Kidney epithelial cell (primary cell): ENCODE data around the gene INTS13. TPM values are rescaled to one million over a fixed set of nuclear protein-coding genes. Genes with fewer than 3 reads are reported as not detected.
"Not testable (repeated sequence)": the region's sequence is repeated elsewhere in the genome, so short reads cannot be mapped to it uniquely, and the experiment has no call there.

Experiments
- DNase-seq: peaks from one replicate; pipeline ENCODE4 v3.0.0-alpha.2; 2010; ENCODE audit warnings: low read depth
- H3K27me3 ChIP-seq: 2 replicates; pipeline ENCODE4 v1.6.0; 2011; ENCODE audit warnings: low read length; ENCODE audit not compliant: control insufficient read depth, insufficient read depth
- H3K36me3 ChIP-seq: 2 replicates; pipeline ENCODE4 v1.5.1; 2011; ENCODE audit warnings: low read length; ENCODE audit not compliant: control insufficient read depth, insufficient read depth
- H3K4me3 ChIP-seq: 2 replicates; pipeline ENCODE4 v1.5.1; 2011; ENCODE audit warnings: low read depth, mild to moderate bottlenecking, control low read depth, low read length
- CTCF ChIP-seq: IDR thresholded peaks from 2 replicates; pipeline ENCODE4 v1.5.1; 2011; ENCODE audit warnings: mild to moderate bottlenecking, moderate library complexity, low read length, control low read depth, inconsistent platforms; ENCODE audit not compliant: insufficient read depth, poor library complexity, severe bottlenecking
- total RNA-seq: library from RNA; depleted of rRNA; stranded (reverse); fragments of >200 nt; gene quantifications from 2 replicates; pipeline ENCODE4 v1.2.3, GENCODE V29; 2015

Gene INTS13
- total RNA-seq, 1 donor from 2014 or later = 27.3 TPM

DNA sequence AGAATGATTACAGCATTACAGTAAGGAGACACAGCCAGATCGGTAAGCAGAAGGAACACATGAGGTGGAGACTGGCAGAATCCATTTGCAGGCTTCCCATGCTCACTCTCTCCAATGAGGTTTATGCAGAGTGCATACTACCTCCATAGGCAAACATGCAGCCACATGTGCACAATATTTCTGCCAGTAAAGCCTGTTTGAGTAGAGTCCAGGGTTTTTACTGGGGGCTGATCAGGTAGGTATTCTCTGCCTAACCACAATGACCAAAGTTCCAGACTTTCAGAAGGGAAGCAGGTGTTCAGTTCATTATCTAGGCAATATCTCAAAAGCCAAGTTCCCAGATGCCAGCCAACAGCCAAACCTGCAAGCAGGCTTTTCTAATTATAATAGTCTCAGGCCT is 31.1 kb downstream of the INTS13 start:
- no peak for TF ChIP-seq CTCF
- Histone ChIP-seq H3K27me3 (no peaks in the 10 kb centered on the region), H3K36me3 (no peaks in the 10 kb centered on the region), H3K4me3 (no peak overlapping the region)
- no peak for DNase-seq

GRCh38 chr12:26906024-26906423 is 31.8 kb downstream of the INTS13 start:
- H3K36me3 ChIP-seq = no peaks in the 10 kb centered on the region

DNA sequence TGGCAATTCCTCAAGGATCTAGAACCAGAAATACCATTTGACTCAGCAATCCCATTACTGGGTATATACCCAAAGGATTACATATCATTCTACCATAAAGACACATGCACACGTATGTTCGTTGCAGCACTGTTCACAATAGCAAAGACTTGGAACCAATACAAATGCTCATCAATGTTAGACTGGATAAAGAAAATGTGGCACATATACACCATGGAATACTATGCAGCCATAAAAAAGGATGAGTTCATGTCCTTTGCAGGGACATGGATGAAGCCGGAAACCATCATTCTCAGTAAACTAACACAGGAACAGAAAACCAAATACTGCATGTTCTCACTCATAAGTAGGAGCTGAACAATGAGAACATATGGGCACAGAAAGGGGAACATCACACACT is 34.4 kb downstream of the INTS13 start:
- H3K36me3 ChIP-seq, DNase-seq, H3K4me3 ChIP-seq, H3K27me3 ChIP-seq: not testable (repeated sequence)

More at GRCh38 chr12:26906024-26906423, 31.8 kb downstream of the INTS13 start:
- H3K4me3 ChIP-seq = no peak overlapping the region
- no peak for DNase-seq
- no peak for TF ChIP-seq CTCF
- no peaks in the 10 kb centered on the region for H3K27me3 ChIP-seq

GRCh38 chr12:26896913-26897312 is 40.9 kb downstream of the INTS13 start:
- TF ChIP-seq CTCF = no peak
- DNase-seq = no peak
- H3K36me3 ChIP-seq = no peaks in the 10 kb centered on the region
- no peak overlapping the region for H3K4me3 ChIP-seq
- no peaks in the 10 kb centered on the region for H3K27me3 ChIP-seq

DNA sequence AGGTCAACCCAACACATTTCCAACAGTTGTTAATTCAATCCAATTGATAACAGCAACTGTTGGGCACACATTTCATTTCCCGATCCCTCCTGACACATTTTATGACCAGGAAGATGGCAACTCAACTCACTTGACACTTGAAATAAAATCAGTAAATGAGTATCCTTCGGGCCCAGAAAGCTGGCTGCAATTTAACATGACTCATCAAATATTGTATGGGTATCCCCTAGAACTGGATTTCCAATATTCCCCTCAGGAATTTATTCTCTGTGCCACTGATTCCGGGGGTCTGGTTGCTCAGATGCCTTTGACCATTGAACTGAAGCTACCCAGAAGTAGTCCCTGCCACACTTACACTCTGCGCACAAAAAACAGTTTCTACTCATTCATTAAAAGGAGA is 42.1 kb downstream of the INTS13 start:
- Histone ChIP-seq H3K27me3 (no peaks in the 10 kb centered on the region), H3K36me3 (no peaks in the 10 kb centered on the region), H3K4me3 (no peak overlapping the region)
- no peak for TF ChIP-seq CTCF
- DNase-seq = no peak

GRCh38 chr12:26891704-26892103 is 46.1 kb downstream of the INTS13 start:
- TF ChIP-seq CTCF = no peak
- Histone ChIP-seq H3K36me3 (no peaks in the 10 kb centered on the region), H3K4me3 (no peak overlapping the region), H3K27me3 (no peaks in the 10 kb centered on the region)
- DNase-seq = no peak
